Keratinocyte (primary cell): Measurements from ENCODE around the gene ENDOG. TPM values are rescaled to one million over a fixed set of nuclear protein-coding genes. Genes with fewer than 3 reads are reported as not detected.

Experiments used
- DNase-seq: peaks from one replicate; pipeline ENCODE4 v3.0.0-alpha.2; 2011; ENCODE audit warnings: low read depth, missing footprints, low spot score
- FAIRE-seq: peaks from 2 replicates; lab custom pipeline; 2011; peaks lifted over from hg19 to GRCh38; lab: Jason Lieb, UNC
- H2AFZ ChIP-seq: 2 replicates; pipeline ENCODE4 v1.6.0; 2012; ENCODE audit warnings: low read length, control low read depth, inconsistent platforms; ENCODE audit not compliant: control insufficient read depth
- H3K27ac ChIP-seq: 2 replicates; pipeline ENCODE4 v1.5.1; 2011; ENCODE audit warnings: low read length; ENCODE audit not compliant: control insufficient read depth, insufficient read depth
- H3K27me3 ChIP-seq: 3 replicates; pipeline ENCODE4 v1.6.0; 2011; ENCODE audit warnings: low read length; ENCODE audit not compliant: control insufficient read depth, insufficient read depth; ENCODE audit errors: extremely low read depth
- H3K36me3 ChIP-seq, 2 experiments: 2 replicates in 1 of 2; 3 replicates in 1 of 2; pipeline ENCODE4 v1.5.1; 2011; ENCODE audit warnings: low read length in 2 of 2, mild to moderate bottlenecking in 1 of 2; ENCODE audit not compliant: control insufficient read depth in 2 of 2, insufficient read depth in 2 of 2; ENCODE audit errors: extremely low read depth in 1 of 2
- H3K4me1 ChIP-seq: 3 replicates; pipeline ENCODE4 v1.5.1; 2011; ENCODE audit warnings: low read length; ENCODE audit not compliant: control insufficient read depth, insufficient read depth; ENCODE audit errors: extremely low read depth
- H3K4me2 ChIP-seq: 3 replicates; pipeline ENCODE4 v1.6.0; 2011; ENCODE audit warnings: low read depth, low read length; ENCODE audit not compliant: control insufficient read depth, insufficient read depth; ENCODE audit errors: extremely low read depth
- H3K4me3 ChIP-seq, 3 experiments: fragments of 200-600 bp in 1 of 3; sonication (generic) in 1 of 3; 2 replicates in 2 of 3; 3 replicates in 1 of 3; pipeline ENCODE4 v1.5.1; 2011 to 2016; ENCODE audit warnings: low read length in 3 of 3, mild to moderate bottlenecking in 3 of 3, control low read depth in 2 of 3, inconsistent platforms in 1 of 3, low read depth in 1 of 3, mixed read lengths in 1 of 3, mixed run types in 1 of 3, moderate library complexity in 1 of 3; ENCODE audit not compliant: control insufficient read depth in 2 of 3, insufficient read depth in 2 of 3; ENCODE audit errors: extremely low read depth in 1 of 3
- H3K79me2 ChIP-seq: 2 replicates; pipeline ENCODE4 v1.6.0; 2012; ENCODE audit warnings: low read length; ENCODE audit not compliant: control insufficient read depth, insufficient read depth
- H3K9ac ChIP-seq: 3 replicates; pipeline ENCODE4 v1.6.0; 2011; ENCODE audit warnings: low read length; ENCODE audit not compliant: control insufficient read depth, insufficient read depth; ENCODE audit errors: extremely low read depth
- H3K9me1 ChIP-seq: 3 replicates; pipeline ENCODE4 v1.6.0; 2011; ENCODE audit warnings: low read length; ENCODE audit not compliant: control insufficient read depth, insufficient read depth; ENCODE audit errors: extremely low read depth
- H3K9me3 ChIP-seq: 2 replicates; pipeline ENCODE4 v1.5.1; 2012; ENCODE audit warnings: low read depth, low read length; ENCODE audit not compliant: control insufficient read depth
- H4K20me1 ChIP-seq: 3 replicates; pipeline ENCODE4 v1.6.0; 2011; ENCODE audit warnings: low read length; ENCODE audit not compliant: control insufficient read depth, insufficient read depth; ENCODE audit errors: extremely low read depth
- CTCF ChIP-seq, 3 experiments: IDR thresholded peaks in 1 of 3; conservative IDR thresholded peaks in 1 of 3; optimal IDR thresholded peaks in 1 of 3; 2 replicates in 2 of 3; 3 replicates in 1 of 3; pipeline versions ENCODE3 to v1.5.1; 2011; ENCODE audit warnings: low read length in 3 of 3, mild to moderate bottlenecking in 3 of 3, moderate library complexity in 2 of 3, control low read depth in 1 of 3, inconsistent platforms in 1 of 3; ENCODE audit not compliant: insufficient read depth in 2 of 3; ENCODE audit errors: extremely low read depth in 1 of 3
- EZH2 ChIP-seq: IDR thresholded peaks from one replicate; pipeline ENCODE4 v1.6.1; 2012; ENCODE audit warnings: inconsistent platforms, mild to moderate bottlenecking, low read length, moderate library complexity
- dilution Hi-C: fragments of 300-500 bp; cut with MboI; formaldehyde crosslinking; loops from one replicate; pipeline ENCODE4 v1.7.0; 2020; ENCODE audit warnings: low sequenced_read_pairs; ENCODE audit not compliant: extremely low pct_ligation_motif_present
- polyA plus RNA-seq, 5 experiments: library from polyadenylated mRNA; depleted of rRNA in 3 of 5; stranded (reverse) in 3 of 5; stranded (forward) in 1 of 5; unstranded in 1 of 5; fragments of >200 nt; gene quantifications; 1 replicate in 1 of 5; 2 replicates in 3 of 5; 3 replicates in 1 of 5; pipeline versions ENCODE4 v1.2.1 to v1.2.3, GENCODE V29; 2011 to 2012; ENCODE audit warnings: missing spikeins in 2 of 5, low read depth in 1 of 5, low replicate concordance in 1 of 5

ENDOG gene
- polyA plus RNA-seq, 1 donor (not counting 4 experiments of a cell fraction or from before 2014, with no cell fraction given), result 10.2 TPM

- DNase-seq (no peak), FAIRE-seq (no peak)
- dilution Hi-C loops, result no loop called here
- no peak overlapping the region for H3K27ac ChIP-seq
- H4K20me1 ChIP-seq, result no peaks in the 10 kb centered on the region
- no peak overlapping the region for H3K4me2 ChIP-seq
- no peaks in the 10 kb centered on the region for H3K9me1 ChIP-seq
- no peaks in the 10 kb centered on the region for H3K27me3 ChIP-seq
- H2AFZ ChIP-seq, result no peak overlapping the region
- H3K9ac ChIP-seq, result no peak overlapping the region
- H3K36me3 ChIP-seq, result peaks cover 24 to 27% of the 10 kb centered on the region in 2 experiments
- H3K4me3 ChIP-seq, result no peak overlapping the region
- no peaks in the 10 kb centered on the region for H3K79me2 ChIP-seq
- H3K4me1 ChIP-seq, result no peaks in the 10 kb centered on the region
- TF ChIP-seq EZH2, result no peak
- no peaks in the 10 kb centered on the region for H3K9me3 ChIP-seq
Observed at GRCh38 chr9:128800061-128800460, 18.2 kb upstream of the ENDOG start.

GRCh38 chr9:128802482-128802881 lies 15.8 kb upstream of the ENDOG start:
- H3K27me3 ChIP-seq, result no peaks in the 10 kb centered on the region
- FAIRE-seq, result no peak

More at GRCh38 chr9:128802482-128802881, 15.8 kb upstream of the ENDOG start:
- Histone ChIP-seq H2AFZ (no peak overlapping the region), H3K4me2 (no peak overlapping the region), H3K4me3 (no peak overlapping the region), H3K4me1 (no peaks in the 10 kb centered on the region), H3K27ac (no peak overlapping the region), H3K79me2 (no peaks in the 10 kb centered on the region), H3K9me3 (no peaks in the 10 kb centered on the region), H3K36me3 (peaks cover 25 to 27% of the 10 kb centered on the region in 2 experiments), H3K9me1 (no peaks in the 10 kb centered on the region), H4K20me1 (no peaks in the 10 kb centered on the region), H3K9ac (no peak overlapping the region)
- no peak for DNase-seq
- dilution Hi-C loops, result no loop called here
- no peak for TF ChIP-seq CTCF (optimal IDR thresholded peaks at IDR 0.05 in 1 of 3, IDR thresholded peaks at IDR 0.05 in 1 of 3, conservative IDR thresholded peaks at IDR 0.05 in 1 of 3; ENCODE audit: extremely low read depth in 1 of 3, insufficient read depth in 2 of 3, low read length in 3 of 3)
